Adrenal gland (tissue), 5 donors: Measurements from ENCODE around the gene SHKBP1.

ENCODE experiments used
- CTCF ChIP-seq, 6 experiments: fragments of 450-650 bp in 4 of 6; fragments of 200-600 bp in 2 of 6; sonication (generic) in 1 of 6; IDR thresholded peaks; 1 replicate in 5 of 6; 2 replicates in 1 of 6; pipeline versions ENCODE4 v1.5.1 to v1.8.0; 2016 to 2021; ENCODE audit warnings: antibody characterized with exemption in 6 of 6, mild to moderate bottlenecking in 2 of 6, moderate library complexity in 1 of 6
- POLR2A ChIP-seq, 2 donors: fragments of 450-650 bp; IDR thresholded peaks; one replicate each; pipeline ENCODE4 v1.6.1; 2017; ENCODE audit warnings: antibody characterized with exemption in 2 of 2, mild to moderate bottlenecking in 2 of 2, moderate library complexity in 1 of 2
- donor health status: DM: no; HTN: no; CAD: no.

- TF ChIP-seq CTCF (IDR thresholded peaks at IDR 0.05) (no peak), POLR2A (IDR thresholded peaks at IDR 0.05) (peak in 1 of 2 donors; percentile 54)
Observed at GRCh38 chr19:40576585-40577451, at the start of gene SHKBP1.
